Measurements from ENCODE around the gene RAPGEF1.
"Not testable (repeated sequence)": the region's sequence is repeated elsewhere in the genome, so short reads cannot be mapped to it uniquely, and the experiment has no call there.

The RAPGEF1 gene

DNA sequence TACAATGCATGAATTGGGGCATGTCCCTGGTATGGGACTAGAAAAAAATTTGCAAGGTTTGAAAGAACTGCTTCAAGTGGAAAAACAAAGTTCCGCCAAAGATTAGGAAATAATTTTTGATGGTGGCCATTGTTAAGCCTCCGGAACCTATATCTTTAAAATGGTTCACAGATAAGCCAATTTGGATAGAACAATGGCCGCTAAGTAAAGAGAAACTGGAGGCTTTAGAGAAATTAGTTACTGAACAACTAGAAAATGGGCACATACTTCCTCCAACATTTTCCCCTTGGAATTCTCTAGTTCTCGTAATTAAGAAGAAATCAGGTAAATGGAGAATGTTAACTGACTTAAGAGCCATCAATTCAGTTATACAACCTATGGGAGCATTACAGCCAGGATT, 56.8 kb downstream of the RAPGEF1 start:
- not testable (repeated sequence) for DNase-seq

- no peak for DNase-seq
Observed at GRCh38 chr9:131682261-131682660, 57.6 kb downstream of the RAPGEF1 start.

DNA sequence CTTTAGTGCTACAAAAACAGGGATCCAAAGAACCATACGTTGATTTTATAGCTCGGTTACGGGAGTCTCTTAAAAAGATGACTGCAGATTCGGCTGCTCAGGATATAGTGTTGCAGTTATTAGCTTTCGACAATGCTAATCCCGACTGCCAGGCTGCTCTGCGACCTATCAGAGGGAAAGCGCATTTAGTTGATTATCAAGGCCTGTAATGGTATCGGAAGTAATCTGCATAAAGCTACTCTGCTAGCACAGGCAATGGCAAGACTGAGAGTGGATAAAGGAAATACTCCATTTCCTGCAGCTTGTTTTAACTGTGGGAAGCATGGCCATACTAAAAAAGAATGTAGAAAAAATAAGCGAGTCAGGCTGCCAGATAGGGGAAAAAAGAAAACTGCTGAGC, 58.0 kb downstream of the RAPGEF1 start:
- not testable (repeated sequence) for DNase-seq

DNA sequence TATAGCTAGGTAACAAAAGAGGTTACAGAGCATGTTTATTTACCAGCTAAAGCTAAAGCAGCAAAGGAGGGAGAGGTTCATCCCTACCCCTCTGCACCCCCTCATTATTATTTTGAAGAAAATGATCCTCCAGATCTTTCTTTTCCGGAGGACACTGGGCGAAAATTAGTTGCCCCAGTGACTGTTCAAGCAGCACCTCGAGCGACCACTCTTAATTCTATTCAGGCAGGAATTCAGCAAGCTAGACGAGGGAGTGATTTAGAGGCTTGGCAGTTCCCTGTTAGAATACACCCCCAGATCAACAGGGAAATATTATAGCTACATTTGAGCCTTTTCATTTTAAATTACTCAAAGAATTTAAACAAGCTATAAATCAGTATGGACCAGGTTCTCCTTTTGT, 58.8 kb downstream of the RAPGEF1 start:
- not testable (repeated sequence) for DNase-seq

DNA sequence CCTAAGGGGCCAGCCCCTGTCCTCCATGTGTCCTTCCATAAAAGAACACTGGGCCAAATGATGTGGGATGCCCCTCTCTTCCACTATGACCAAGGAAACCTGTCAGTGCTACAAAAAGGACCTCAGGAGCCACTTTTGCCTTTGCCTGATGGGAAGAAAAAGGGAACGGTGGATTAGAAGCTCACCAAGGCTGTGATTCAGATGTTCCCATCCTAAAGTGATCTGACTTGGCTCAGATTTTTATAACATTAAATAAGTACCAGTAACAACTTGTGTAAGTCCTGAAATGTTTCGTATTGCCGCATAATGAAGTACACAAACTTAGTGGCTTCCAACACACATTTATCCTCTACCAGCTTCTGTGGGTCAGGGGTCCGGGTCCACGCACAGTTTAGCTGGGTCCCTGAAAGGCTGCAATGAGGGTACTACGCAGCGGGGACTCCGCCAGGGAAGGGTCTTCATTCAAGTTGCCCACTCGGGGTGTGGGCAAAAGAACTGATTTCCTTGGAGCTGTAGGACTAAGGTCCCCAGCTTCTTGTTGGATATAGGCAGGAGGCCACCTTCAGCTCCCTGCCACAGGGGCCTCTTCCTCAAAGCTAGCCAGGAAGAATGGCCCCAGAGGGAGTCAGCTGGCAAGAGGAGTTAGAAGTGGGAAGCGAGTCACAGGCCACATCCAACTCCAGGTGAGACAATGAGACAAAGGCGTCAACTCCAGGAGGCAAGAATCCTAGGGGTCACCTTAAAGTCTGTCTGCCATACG, 60.4 kb downstream of the RAPGEF1 start:
- no peak for DNase-seq

- DNase-seq, result peak; percentile 98
Observed at GRCh38 chr9:131678499-131679111, 61.3 kb downstream of the RAPGEF1 start.

DNA sequence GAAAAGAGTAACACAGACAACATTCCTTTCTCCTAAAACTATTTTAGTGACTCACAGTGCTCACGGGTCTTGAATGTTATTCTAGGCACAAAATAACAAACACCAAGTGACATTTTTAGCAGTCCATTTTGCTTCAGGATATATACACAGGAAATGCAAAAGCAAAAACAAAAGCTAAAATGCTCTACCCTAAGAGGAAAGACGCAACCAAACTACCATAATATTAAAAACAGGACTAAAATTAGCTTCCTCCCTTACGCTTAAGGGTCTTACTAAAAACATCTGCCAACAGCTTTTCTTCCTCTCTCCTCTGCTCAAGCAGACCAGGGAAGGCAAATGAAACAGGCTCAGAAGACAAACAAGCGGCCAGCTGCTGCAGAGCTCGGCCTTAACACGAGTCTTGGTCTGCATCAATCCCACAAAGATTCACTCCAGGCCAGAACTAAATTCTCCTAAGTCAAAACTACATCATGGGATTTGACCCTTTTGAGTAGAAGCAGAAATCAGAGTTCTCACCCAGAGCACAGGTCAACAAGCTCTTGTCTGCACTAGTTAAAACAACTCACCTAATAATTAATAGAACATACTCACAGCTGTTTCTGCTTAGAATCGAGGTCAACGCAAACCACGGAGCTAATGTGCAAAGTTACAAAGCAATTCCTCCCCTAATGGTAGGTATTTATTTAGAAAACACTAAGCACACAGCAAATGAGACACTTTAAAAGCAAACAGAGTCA, 62.3 kb downstream of the RAPGEF1 start:
- DNase-seq, result peak; percentile 80

GRCh38 chr9:131677049-131677443, 62.8 kb downstream of the RAPGEF1 start:
- peak; percentile 50 for DNase-seq

DNA sequence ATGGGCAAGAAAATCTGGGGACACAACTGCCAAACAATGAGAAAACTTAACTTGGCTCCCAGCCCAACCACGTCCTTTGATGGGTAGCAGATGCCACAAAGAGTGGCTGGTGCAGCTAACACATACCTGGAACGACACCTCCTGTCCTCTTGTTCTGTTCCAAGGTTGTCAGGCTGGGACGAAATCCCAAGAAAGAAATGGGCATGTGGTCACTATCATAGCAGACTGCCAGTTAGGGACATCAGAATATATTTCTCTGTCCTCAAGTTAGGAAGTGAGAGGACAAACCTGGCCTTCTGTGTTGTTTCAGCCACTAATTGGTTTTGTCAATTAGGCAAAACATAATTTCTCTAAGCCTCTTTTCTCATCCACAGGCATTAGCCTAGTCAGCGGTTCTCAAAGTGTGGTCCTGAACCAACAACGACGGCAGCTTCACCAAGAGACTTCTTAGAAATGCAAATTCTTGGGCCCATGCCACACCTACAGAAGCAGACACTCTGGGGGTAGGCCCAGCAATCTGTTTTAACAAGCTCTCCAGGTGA, 63.4 kb downstream of the RAPGEF1 start:
- no peak for DNase-seq

DNA sequence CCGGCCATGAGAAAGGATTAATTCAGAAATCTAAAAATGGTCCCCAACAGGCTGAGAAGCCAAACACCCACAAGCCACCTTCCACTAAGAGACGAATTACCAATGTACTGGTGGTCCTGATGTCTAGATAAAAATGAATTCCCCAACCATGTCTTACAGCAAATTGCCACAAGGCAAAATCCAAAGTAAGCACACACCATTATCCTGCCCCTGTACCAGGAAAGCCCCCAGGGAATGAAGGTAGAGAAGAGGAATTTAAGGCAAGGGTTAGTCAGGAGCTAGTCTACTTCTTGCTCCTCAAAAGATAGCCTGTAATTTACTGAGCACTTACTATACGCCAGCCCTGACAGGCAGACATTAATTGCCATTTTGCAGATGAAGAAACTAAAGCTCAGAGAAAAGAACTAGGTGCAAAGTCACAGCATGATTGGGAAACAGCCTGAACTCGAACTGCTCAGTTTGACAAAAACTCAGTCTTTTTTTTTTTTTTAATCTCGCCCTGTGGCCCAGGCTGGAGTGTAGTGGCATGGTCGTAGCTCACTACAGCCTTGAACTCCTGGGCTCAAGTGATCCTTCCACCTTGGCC, 64.3 kb downstream of the RAPGEF1 start:
- DNase-seq, result no peak

DNA sequence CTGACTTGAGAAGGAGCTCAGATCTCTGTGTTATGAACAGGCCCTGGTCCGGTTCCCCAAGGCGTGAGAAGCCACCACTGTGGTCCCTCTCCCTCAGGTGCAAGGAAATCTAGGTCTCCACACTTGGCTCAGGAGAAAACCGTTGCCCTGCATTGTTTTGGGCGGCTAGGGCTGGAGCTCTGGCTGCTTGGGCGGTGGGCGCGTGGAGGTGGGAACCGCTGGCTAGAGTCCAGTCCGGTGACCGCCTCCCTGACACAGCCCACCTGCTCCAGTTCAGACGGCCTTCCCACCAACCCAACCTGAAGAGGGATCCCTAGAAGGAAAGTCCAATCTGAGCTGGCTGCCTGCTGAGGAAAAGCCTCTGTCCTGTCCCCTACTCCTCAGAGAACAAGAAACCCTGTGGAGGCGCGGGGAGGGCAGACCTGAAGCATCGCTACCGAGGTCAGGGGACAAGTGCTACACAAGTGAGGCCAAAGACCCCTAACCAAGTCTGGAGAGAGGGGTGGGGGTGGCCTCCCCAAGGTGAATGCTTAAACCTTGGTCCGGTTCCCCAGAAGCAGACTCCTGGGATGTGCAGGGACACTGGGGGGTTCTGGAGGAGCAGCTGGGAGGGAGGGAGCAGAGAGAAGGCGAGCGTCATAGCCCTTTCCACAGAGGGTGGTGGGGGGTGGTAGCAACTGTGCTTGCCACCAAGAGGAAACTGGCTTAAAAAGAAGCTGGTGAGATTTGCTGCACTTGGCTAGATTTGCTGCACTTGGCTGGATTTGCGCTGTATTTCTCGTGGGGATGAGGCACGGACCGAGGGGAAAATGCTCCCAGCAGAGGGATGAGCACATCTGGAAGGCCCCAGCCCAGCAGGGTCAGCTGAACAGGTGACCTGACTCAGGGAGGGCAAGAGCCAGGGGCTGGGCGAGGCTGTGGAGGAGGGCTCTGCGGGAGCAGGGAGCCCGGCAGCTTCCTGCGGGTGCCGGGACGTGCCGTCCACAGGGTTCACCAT, 65.2 kb downstream of the RAPGEF1 start:
- no peak for DNase-seq

DNA sequence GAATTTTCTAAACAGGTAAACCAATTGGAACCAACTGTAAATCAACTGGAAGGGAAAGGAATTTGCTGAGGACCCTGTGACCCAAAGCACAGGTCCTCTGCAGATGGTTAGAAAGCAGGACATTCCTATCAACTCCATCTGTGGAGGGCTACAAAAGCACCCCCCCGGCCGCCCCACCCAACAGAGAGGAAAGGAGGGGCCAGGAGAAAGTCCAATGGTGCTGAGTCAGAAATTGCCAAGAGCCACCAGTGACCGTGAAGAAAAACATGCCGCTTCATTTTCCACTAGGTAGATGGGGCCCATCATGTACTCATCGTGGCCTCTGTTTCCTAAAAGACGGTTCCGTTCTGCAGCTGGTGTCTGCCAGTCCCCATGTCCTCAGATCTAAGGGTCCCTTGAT, 66.3 kb downstream of the RAPGEF1 start:
- DNase-seq, result no peak

DNA sequence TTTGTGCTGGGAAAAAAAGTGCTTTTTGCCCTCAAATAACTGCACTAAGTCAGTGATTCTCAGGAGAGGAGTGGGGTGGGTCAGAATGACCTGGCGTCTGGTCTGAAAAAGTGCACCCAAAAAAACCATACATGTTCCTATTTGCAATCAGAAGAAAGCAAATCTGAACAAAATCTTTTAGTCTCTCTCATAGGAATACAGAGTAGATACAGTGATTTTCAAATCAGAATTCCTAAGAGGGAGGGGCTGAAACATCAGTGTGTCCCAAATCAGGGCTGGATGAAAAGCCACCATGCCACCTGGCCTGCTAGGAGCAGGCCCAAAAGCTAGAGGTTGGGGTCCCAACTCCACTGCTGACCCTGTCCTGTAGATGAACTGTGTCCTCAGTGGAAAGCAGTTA, 66.8 kb downstream of the RAPGEF1 start:
- no peak for DNase-seq

DNA sequence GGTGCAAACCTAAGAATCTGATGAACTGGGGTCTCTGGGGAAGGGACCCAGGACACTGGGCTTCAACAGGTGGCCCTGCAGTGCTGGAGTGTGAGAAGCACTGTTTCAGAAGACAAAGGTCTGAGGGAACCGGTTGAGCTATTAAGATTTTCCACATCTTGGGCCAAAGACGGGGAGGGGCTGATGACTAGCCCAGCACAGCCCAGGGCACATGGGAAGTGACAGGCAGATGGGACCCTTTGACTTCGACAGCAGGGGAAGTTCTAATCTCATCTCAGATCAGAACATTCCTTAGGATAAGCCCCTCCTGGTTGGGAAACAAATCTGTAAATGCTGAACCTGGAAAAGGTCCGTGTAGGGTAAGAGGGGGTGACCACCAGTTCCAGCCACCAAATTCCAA, 67.4 kb downstream of the RAPGEF1 start:
- DNase-seq, result no peak

DNA sequence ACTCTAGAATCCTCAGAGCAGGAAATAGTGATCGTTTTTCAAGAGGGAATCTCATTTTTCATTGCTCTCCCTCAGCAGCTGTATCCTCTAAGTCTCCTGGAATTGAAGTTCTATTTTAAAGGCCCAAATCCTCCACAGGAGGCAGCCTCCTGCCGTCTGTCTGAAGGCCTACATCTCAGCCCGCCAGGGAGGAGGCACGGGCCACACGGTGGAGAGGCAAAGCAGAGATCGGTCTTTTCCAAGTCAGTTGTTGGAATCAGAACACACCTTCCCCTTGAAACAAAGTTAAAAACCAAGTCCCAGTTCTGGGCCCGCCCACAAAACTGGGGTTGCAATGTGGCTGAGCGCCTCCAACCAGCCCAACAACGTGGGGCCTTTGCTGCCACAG, 68.7 kb downstream of the RAPGEF1 start:
- DNase-seq, result no peak

GRCh38 chr9:131670247-131671132, 69.4 kb downstream of the RAPGEF1 start:
- no peak for DNase-seq

DNA sequence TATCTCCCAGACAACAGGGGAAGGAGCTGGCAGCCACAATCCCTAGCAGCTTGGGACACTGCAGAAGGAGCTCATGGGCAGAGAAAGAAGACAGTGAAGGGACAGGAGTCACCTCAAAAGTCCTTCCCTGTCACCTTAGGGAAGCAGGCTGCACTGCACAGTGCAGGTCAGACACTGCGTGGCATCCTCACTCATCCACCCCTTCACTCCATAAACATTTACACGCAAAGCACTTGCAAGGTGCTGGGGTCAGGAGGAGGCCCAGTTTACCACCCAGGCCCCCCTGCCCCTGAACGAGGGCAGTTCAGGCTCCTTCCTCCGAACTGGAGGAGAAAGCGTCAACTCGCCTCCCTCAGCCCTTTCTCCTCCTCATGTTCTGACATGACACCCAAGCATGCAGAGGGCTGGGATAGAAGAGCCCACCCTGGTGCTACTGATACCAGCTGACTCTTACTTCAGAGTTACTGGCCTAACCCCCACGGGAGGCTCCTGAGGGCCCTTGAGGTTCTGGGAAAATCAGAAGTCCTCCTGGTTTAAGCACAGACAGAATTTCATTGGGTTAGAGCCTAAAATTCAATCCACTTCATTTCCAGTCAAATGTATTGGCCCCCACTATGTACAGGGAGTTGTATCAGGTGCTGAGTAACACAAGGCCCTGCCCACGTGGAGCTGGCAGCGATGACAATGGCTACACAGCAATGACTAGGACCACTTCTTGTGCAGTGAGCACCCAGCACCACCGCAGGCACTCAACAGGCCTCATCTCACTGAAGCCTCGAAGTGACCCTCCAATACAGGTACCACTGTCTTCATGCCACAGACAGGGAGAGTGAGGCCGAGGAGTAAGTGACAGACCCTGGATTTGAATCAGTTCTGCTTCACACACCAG, 70.4 kb downstream of the RAPGEF1 start:
- no peak for DNase-seq

DNA sequence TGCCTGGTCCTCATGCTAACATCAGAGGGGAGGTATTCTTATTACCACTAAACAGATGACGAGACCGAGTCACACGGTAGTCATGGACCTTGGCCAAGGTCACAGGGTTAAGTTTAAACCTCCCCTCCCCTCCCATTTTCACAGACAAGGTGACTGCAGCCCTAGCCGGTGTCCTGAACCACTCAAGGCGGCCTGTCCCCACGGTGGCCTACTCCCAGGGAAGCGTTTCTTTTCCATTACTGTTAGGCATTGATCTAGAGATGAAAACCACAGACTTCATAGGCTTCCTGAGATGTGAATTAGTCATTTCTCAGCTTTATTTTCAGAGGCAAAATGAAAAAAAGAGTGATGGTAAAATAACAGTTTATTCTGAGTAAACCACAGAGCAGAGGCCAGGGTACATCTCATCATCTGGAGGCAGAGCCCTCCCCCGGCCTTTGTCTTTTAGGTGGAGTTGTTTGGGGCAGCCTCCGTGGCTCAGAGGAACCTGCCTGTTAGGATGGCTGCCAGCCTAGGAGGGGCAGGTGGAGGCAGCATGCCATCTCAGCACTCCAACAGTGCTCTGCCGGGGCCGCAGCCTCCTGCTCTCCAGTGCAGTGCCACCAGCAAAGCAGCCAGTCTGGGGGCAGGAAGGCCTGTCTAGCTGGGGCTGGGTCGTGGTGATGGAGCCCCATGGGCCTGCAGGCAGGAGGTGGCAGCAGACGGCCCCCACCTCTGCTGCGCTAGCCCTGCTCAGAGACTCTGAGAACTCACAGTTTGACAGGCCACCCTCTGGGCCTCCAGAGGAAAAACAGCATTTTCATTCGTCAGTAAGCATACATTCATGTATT, 71.2 kb downstream of the RAPGEF1 start:
- DNase-seq, result peak; percentile 82

DNA sequence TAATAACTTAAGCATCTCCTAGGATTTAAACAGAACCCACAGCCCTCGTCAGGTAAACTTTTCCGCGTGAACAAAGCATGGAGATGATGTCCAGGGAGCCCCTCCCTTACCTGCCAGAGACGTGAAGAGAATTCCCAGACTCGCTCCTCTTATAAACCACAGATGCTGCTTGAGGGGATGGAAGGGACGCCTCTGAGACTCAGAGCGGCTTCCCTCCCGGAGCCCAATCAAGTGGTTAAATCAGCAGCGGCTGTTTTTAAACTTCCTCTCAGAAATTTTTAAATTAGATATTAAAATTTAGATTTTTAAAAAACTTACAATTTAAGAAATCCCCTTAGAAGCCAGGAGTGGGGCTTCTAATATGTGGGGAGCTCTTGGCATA, 71.8 kb downstream of the RAPGEF1 start:
- DNase-seq, result no peak
